DOHH2 (cell line): ENCODE data around the gene ANKS3.

Source experiments
- CTCF ChIP-seq: fragments of 200-600 bp; sonication (generic); IDR thresholded peaks from one replicate; pipeline ENCODE4 v1.5.1; 2014; ENCODE audit warnings: antibody characterized with exemption, mild to moderate bottlenecking, low read depth, low read length; ENCODE audit not compliant: poor library complexity, severe bottlenecking
- EZH2phosphoT487 ChIP-seq: fragments of 200-600 bp; sonication (generic); IDR thresholded peaks from 2 replicates; pipeline ENCODE4 v1.6.1; 2017; ENCODE audit warnings: borderline replicate concordance, mild to moderate bottlenecking, antibody characterized with exemption, low read length, moderate library complexity, mixed read lengths

- no peak for TF ChIP-seq CTCF
- no peak for TF ChIP-seq EZH2phosphoT487
These were observed 49.3 kb downstream of the ANKS3 start for GRCh38 chr16:4684763-4685162.
